H1 (cell line): Measurements from ENCODE around the gene TPO. TPM values are rescaled to one million over a fixed set of nuclear protein-coding genes. Genes with fewer than 3 reads are reported as not detected.

Experiments
- CTCF ChIA-PET: fragments of 300-600 bp; sonication (Branson Sonifier 250); formaldehyde crosslinking; loops from one replicate; lab custom pipeline; 2021; ENCODE audit not compliant: partially characterized antibody; lab: Charles Lee
- POLR2A ChIA-PET: fragments of 300-600 bp; sonication (Branson Sonifier 250); formaldehyde crosslinking; loops from one replicate; lab custom pipeline; 2021; ENCODE audit warnings: inconsistent platforms; ENCODE audit not compliant: partially characterized antibody; lab: Charles Lee
- DNase-seq, 2 experiments: peaks; one replicate each; pipeline versions ENCODE4 v3.0.0 to v3.0.0-alpha.2; 2010 to 2022; ENCODE audit warnings: low spot score in 2 of 2, low read depth in 1 of 2, mixed read lengths in 1 of 2
- FAIRE-seq: peaks from 2 replicates; lab custom pipeline; 2011; peaks lifted over from hg19 to GRCh38; lab: Jason Lieb, UNC
- H2AFZ ChIP-seq: 2 replicates; pipeline ENCODE4 v1.8.1; 2012; ENCODE audit warnings: low read length, inconsistent platforms
- H2AK5ac ChIP-seq: 2 replicates; pipeline ENCODE4 v1.6.1; 2013; ENCODE audit warnings: low read depth, low read length
- H2BK120ac ChIP-seq: replicated peaks from 2 replicates; pipeline ENCODE3; 2013; ENCODE audit warnings: low read depth, low read length, inconsistent platforms
- H2BK12ac ChIP-seq: 2 replicates; pipeline ENCODE4 v1.6.1; 2013; ENCODE audit warnings: low read depth, low read length
- H2BK15ac ChIP-seq: 2 replicates; pipeline ENCODE4 v1.6.1; 2013; ENCODE audit warnings: low read length
- H2BK20ac ChIP-seq: 2 replicates; pipeline ENCODE4 v1.6.1; 2013; ENCODE audit warnings: low read length
- H2BK5ac ChIP-seq: 2 replicates; pipeline ENCODE4 v1.6.1; 2013; ENCODE audit warnings: low read depth, low read length
- H3K14ac ChIP-seq: 2 replicates; pipeline ENCODE4 v1.6.1; 2013; ENCODE audit warnings: inconsistent platforms; ENCODE audit not compliant: insufficient read length
- H3K18ac ChIP-seq: 2 replicates; pipeline ENCODE4 v1.6.1; 2013; ENCODE audit warnings: low read length; ENCODE audit errors: extremely low read depth
- H3K23ac ChIP-seq: 2 replicates; pipeline ENCODE4 v1.6.1; 2013; ENCODE audit warnings: inconsistent platforms; ENCODE audit not compliant: insufficient read length
- H3K23me2 ChIP-seq: 2 replicates; pipeline ENCODE4 v1.6.1; 2013; ENCODE audit warnings: low read depth, low read length
- H3K27ac ChIP-seq: 2 replicates; pipeline ENCODE4 v1.6.1; 2011; ENCODE audit warnings: low read depth, low read length, inconsistent platforms
- H3K27me3 ChIP-seq, 4 experiments: replicated peaks in 1 of 4; 1 replicate in 1 of 4; 2 replicates in 3 of 4; pipeline versions ENCODE4 v1.6.1 to v1.8.1; 2011 to 2013; ENCODE audit warnings: low read length in 3 of 4, mild to moderate bottlenecking in 3 of 4, inconsistent platforms in 2 of 4, mixed read lengths in 2 of 4, moderate library complexity in 1 of 4; ENCODE audit not compliant: control insufficient read depth in 3 of 4, insufficient read depth in 3 of 4; ENCODE audit errors: extremely low read depth in 1 of 4
- H3K36me3 ChIP-seq, 4 experiments: 2 replicates each; pipeline versions ENCODE4 v1.6.1 to v1.8.1; 2011 to 2013; ENCODE audit warnings: mild to moderate bottlenecking in 4 of 4, low read length in 3 of 4, moderate library complexity in 2 of 4, control low read depth in 1 of 4, inconsistent platforms in 1 of 4; ENCODE audit not compliant: insufficient read depth in 4 of 4, control insufficient read depth in 2 of 4
- H3K4ac ChIP-seq: replicated peaks from 2 replicates; pipeline ENCODE3; 2013; ENCODE audit warnings: low read length, low read depth, mixed read lengths, inconsistent platforms; ENCODE audit not compliant: insufficient read length
- H3K4me1 ChIP-seq, 4 experiments: replicated peaks in 1 of 4; 1 replicate in 1 of 4; 2 replicates in 3 of 4; pipeline versions ENCODE4 v1.6.1 to v1.8.1; 2011 to 2013; ENCODE audit warnings: low read length in 3 of 4, inconsistent platforms in 2 of 4, mixed read lengths in 1 of 4; ENCODE audit not compliant: insufficient read depth in 4 of 4, control insufficient read depth in 3 of 4
- H3K4me2 ChIP-seq, 2 experiments: 2 replicates each; pipeline versions ENCODE4 v1.6.1 to v1.8.1; 2011 to 2013; ENCODE audit warnings: low read depth in 2 of 2, low read length in 2 of 2, control low read depth in 1 of 2, inconsistent platforms in 1 of 2, mild to moderate bottlenecking in 1 of 2; ENCODE audit not compliant: insufficient read depth in 1 of 2
- H3K4me3 ChIP-seq, 4 experiments: fragments of 200-600, 300-600 bp in 1 of 4; sonication (generic), shearing (Covaris generic), sonication (Bioruptor Twin) in 1 of 4; 2 replicates each; pipeline versions ENCODE4 v1.5.1 to v1.8.1; 2011 to 2016; ENCODE audit warnings: low read length in 4 of 4, low read depth in 3 of 4, control low read depth in 2 of 4, inconsistent platforms in 2 of 4, mild to moderate bottlenecking in 2 of 4, mixed read lengths in 1 of 4, moderate library complexity in 1 of 4; ENCODE audit not compliant: insufficient read depth in 2 of 4; ENCODE audit errors: extremely low read depth in 1 of 4
- H3K56ac ChIP-seq: replicated peaks from 2 replicates; pipeline ENCODE3; 2013; ENCODE audit warnings: low read depth, mild to moderate bottlenecking, mixed read lengths, low read length, inconsistent platforms; ENCODE audit not compliant: insufficient read length
- H3K79me1 ChIP-seq: 2 replicates; pipeline ENCODE4 v1.6.1; 2013; ENCODE audit warnings: low read depth, low read length, control low read depth
- H3K79me2 ChIP-seq, 2 experiments: 2 replicates each; pipeline versions ENCODE4 v1.6.1 to v1.8.1; 2012 to 2013; ENCODE audit warnings: low read length in 2 of 2, mild to moderate bottlenecking in 2 of 2, inconsistent platforms in 1 of 2; ENCODE audit not compliant: insufficient read depth in 2 of 2, control insufficient read depth in 1 of 2
- H3K9ac ChIP-seq, 4 experiments: replicated peaks in 1 of 4; 1 replicate in 1 of 4; 2 replicates in 3 of 4; pipeline versions ENCODE4 v1.6.1 to v1.8.1; 2011 to 2013; ENCODE audit warnings: low read depth in 3 of 4, low read length in 3 of 4, control low read depth in 2 of 4, mild to moderate bottlenecking in 2 of 4, moderate library complexity in 2 of 4, inconsistent platforms in 1 of 4; ENCODE audit errors: extremely low read depth in 1 of 4
- H3K9me3 ChIP-seq, 2 experiments: 2 replicates each; pipeline versions ENCODE4 v1.6.1 to v1.8.1; 2012 to 2013; ENCODE audit warnings: mild to moderate bottlenecking in 2 of 2, moderate library complexity in 2 of 2, control low read depth in 1 of 2, inconsistent platforms in 1 of 2, low read depth in 1 of 2, low read length in 1 of 2, mixed read lengths in 1 of 2; ENCODE audit not compliant: insufficient read depth in 2 of 2
- H4K20me1 ChIP-seq, 2 experiments: replicated peaks in 1 of 2; 2 replicates each; pipeline versions ENCODE3 to v1.8.1; 2011 to 2013; ENCODE audit warnings: inconsistent platforms in 2 of 2, low read length in 2 of 2, mild to moderate bottlenecking in 1 of 2; ENCODE audit not compliant: insufficient read depth in 2 of 2, control insufficient read depth in 1 of 2
- H4K5ac ChIP-seq: 2 replicates; pipeline ENCODE4 v1.6.1; 2013; ENCODE audit warnings: low read length, low read depth, mixed read lengths, inconsistent platforms; ENCODE audit not compliant: insufficient read length
- H4K8ac ChIP-seq: 2 replicates; pipeline ENCODE4 v1.8.0; 2013; ENCODE audit warnings: mild to moderate bottlenecking, moderate library complexity, low read length, inconsistent platforms; ENCODE audit not compliant: insufficient read depth; ENCODE audit errors: extremely low read depth
- H4K91ac ChIP-seq: replicated peaks from 2 replicates; pipeline ENCODE3; 2013; ENCODE audit warnings: low read length, mixed read lengths, inconsistent platforms; ENCODE audit not compliant: insufficient read length
- BACH1 ChIP-seq: IDR thresholded peaks from 2 replicates; pipeline ENCODE4 v1.6.1; 2012; ENCODE audit warnings: low read length, improper control_type of control experiment
- GABPA ChIP-seq: IDR thresholded peaks from 2 replicates; pipeline ENCODE4 v1.6.1; 2011; ENCODE audit warnings: mild to moderate bottlenecking, low read length, moderate library complexity, borderline replicate concordance; ENCODE audit not compliant: insufficient read depth
- HDAC2 ChIP-seq, 2 experiments: fragments of 300-600 bp in 1 of 2; sonication (generic) in 1 of 2; IDR thresholded peaks; 2 replicates each; pipeline ENCODE4 v1.6.1; 2011 to 2012; ENCODE audit warnings: low read depth in 2 of 2, low read length in 2 of 2, mild to moderate bottlenecking in 2 of 2, moderate library complexity in 2 of 2, borderline replicate concordance in 1 of 2, inconsistent platforms in 1 of 2
- JUN ChIP-seq: IDR thresholded peaks from 2 replicates; pipeline ENCODE4 v1.6.1; 2011; ENCODE audit warnings: low read depth, mild to moderate bottlenecking, improper control_type of control experiment, low read length
- NANOG ChIP-seq: IDR thresholded peaks from 2 replicates; pipeline ENCODE4 v1.6.1; 2011; ENCODE audit warnings: low read length, low read depth, mild to moderate bottlenecking, inconsistent platforms; ENCODE audit not compliant: insufficient read depth, poor library complexity, severe bottlenecking
- NRF1 ChIP-seq: IDR thresholded peaks from 2 replicates; pipeline ENCODE4 v1.6.1; 2011; ENCODE audit warnings: mild to moderate bottlenecking, low read depth, low read length, improper control_type of control experiment
- RAD21 ChIP-seq, 2 experiments: IDR thresholded peaks in 1 of 2; conservative IDR thresholded peaks in 1 of 2; 2 replicates each; pipeline ENCODE4 v1.6.1; 2011; ENCODE audit warnings: low read depth in 2 of 2, low read length in 2 of 2, improper control_type of control experiment in 1 of 2, inconsistent platforms in 1 of 2, mild to moderate bottlenecking in 1 of 2, moderate library complexity in 1 of 2
- SP4 ChIP-seq: IDR thresholded peaks from 2 replicates; pipeline ENCODE4 v1.6.1; 2012; ENCODE audit warnings: low read length, inconsistent platforms
- TEAD4 ChIP-seq: IDR thresholded peaks from 2 replicates; pipeline ENCODE4 v1.6.1; 2012; ENCODE audit warnings: low read depth, low read length, inconsistent platforms, mixed read lengths
- ZNF274 ChIP-seq: IDR thresholded peaks from 2 replicates; pipeline ENCODE4 v1.7.0; 2012; ENCODE audit warnings: low read length, borderline replicate concordance; ENCODE audit errors: extremely low read depth
- WGBS, 2 experiments: shearing (Covaris generic) in 1 of 2; methylation state at CpG; one replicate each; pipeline versions ENCODE4 v1.1.6 to v1.1.7; 2013 to 2015; ENCODE audit warnings: low lambda C conversion rate in 2 of 2, mixed read lengths in 2 of 2, inconsistent platforms in 1 of 2, low coverage in 1 of 2, missing lambda C conversion rate in 1 of 2; ENCODE audit not compliant: insufficient replicate concordance in 2 of 2, insufficient coverage in 1 of 2, insufficient read length in 1 of 2; ENCODE audit errors: extremely low coverage in 1 of 2, missing lambda C conversion rate in 1 of 2; 5-methylcytosine and 5-hydroxymethylcytosine counted together
- polyA plus RNA-seq, 7 experiments: library from polyadenylated mRNA; depleted of rRNA in 3 of 7; stranded (reverse) in 5 of 7; unstranded in 2 of 7; fragments of >200 nt in 5 of 7; fragments of 200-250 nt in 2 of 7; gene quantifications; 1 replicate in 5 of 7; 2 replicates in 1 of 7; 4 replicates in 1 of 7; pipeline versions ENCODE4 v1.2.1 to v1.2.3, GENCODE V29; 2011 to 2013; ENCODE audit warnings: missing spikeins in 2 of 7, mixed read lengths in 2 of 7
- total RNA-seq: library from RNA; stranded (reverse); fragmentation: NEBNext Ultra II Directional; extraction: Animal tissue kit (Norgen Biotek cat#: 25700); gene quantifications from 2 replicates; pipeline ENCODE4 v1.2.1, GENCODE V29; 2021

Gene TPO
- total and polyA plus RNA-seq, 2 of the 8 experiments (the other 6 are each of a cell fraction or from before 2014, with no cell fraction given): not detected

DNA sequence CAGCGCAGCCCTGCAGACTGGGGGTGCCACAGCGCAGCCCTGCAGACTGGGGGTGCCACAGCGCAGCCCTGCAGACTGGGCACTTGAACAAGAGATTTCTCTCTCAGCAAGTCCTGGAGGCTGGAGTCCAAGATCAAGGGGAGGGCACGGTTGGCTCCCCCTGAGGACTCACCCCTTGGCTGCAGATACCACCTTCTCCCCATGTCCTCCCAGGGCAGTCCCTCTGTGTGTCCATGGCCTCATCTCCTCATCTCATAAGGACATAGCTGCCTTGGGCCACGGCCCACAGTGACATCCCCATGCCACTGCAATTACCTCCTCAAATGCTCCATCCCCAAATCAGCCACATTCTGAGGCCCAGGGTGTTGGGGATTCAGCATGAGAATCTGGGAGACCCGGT, 98.2 kb downstream of the TPO start:
- Histone ChIP-seq H3K4me1 (no peaks in the 10 kb centered on the region; a peak in 1 of 7 replicates), H2AK5ac (no peak overlapping the region), H3K79me1 (no peaks in the 10 kb centered on the region), H4K5ac (no peak overlapping the region), H3K79me2 (no peaks in the 10 kb centered on the region), H3K27me3 (no peaks in the 10 kb centered on the region), H3K56ac (no peak overlapping the region), H4K8ac (no peak overlapping the region), H4K20me1 (no peaks in the 10 kb centered on the region), H3K9ac (no peak overlapping the region), H2AFZ (no peak overlapping the region), H3K23ac (no peak overlapping the region), H2BK12ac (no peak overlapping the region), H3K27ac (no peak overlapping the region), H2BK120ac (no peak overlapping the region), H2BK5ac (no peak overlapping the region), H4K91ac (no peak overlapping the region), H2BK15ac (no peak overlapping the region), H3K4ac (no peak overlapping the region), H3K4me3 (no peak overlapping the region), H3K4me2 (no peak overlapping the region), H2BK20ac (no peak overlapping the region), H3K14ac (no peak overlapping the region), H3K9me3 (no peaks in the 10 kb centered on the region), H3K18ac (no peak overlapping the region), H3K36me3 (no peaks in the 10 kb centered on the region), H3K23me2 (no peaks in the 10 kb centered on the region)
- no peak for TF ChIP-seq GABPA
- TF ChIP-seq ZNF274: no peak
- TF ChIP-seq SP4: no peak
- TF ChIP-seq BACH1: no peak
- TF ChIP-seq HDAC2 (IDR thresholded peaks at IDR 0.05; ENCODE audit: borderline replicate concordance in 1 of 2, low read depth in 2 of 2, low read length in 2 of 2): no peak
- TF ChIP-seq JUN: no peak
- no peak for TF ChIP-seq NRF1
- no peak for TF ChIP-seq RAD21 (IDR thresholded peaks at IDR 0.05 in 1 of 2, conservative IDR thresholded peaks at IDR 0.05 in 1 of 2; ENCODE audit: low read depth in 2 of 2, low read length in 2 of 2)
- no peak for TF ChIP-seq TEAD4
- no peak for TF ChIP-seq NANOG
- no peak for DNase-seq
- ChIA-PET POLR2A (no interaction called here), CTCF (interaction anchor here (0.9 to 1.8 kb wide), 3 partner anchors 35 to 982 kb away, joined by 3 to 5 read pairs (median 5); no protein-coding TSS in a partner anchor)
- WGBS, 2 experiments: 86% methylated on average over 3 of the region's 6 CpGs; no CpG with 5 or more reads in 1 of the 2 experiments
- FAIRE-seq: no peak
